Calu3 (cell line): ENCODE results near the gene MCCD1. TPM values are rescaled to one million over a fixed set of nuclear protein-coding genes. Genes with fewer than 3 reads are reported as not detected.
"Not testable (repeated sequence)": the region's sequence is repeated elsewhere in the genome, so short reads cannot be mapped to it uniquely, and the experiment has no call there.

Source experiments
- BruUV-seq: library from RNA; stranded (reverse); fragments of 400-500 nt; replicated peaks from 2 replicates; lab custom pipeline; 2021; lab: Mats Ljungman, UMichigan
- CTCF ChIA-PET: fragments of 300-600 bp; sonication (Branson Sonifier 250); formaldehyde crosslinking; loops from one replicate; lab custom pipeline; 2022; ENCODE audit warnings: antibody characterized with exemption; lab: Charles Lee
- DNase-seq: peaks from one replicate; pipeline ENCODE4 v3.0.0; 2022
- H3K27ac Mint-ChIP-seq: one replicate; pipeline ENCODE4 v1.8.0; 2022; ENCODE audit warnings: mixed read lengths; ENCODE audit not compliant: unreplicated experiment
- H3K27me3 Mint-ChIP-seq: one replicate; pipeline ENCODE4 v1.8.0; 2022; ENCODE audit warnings: mixed read lengths; ENCODE audit not compliant: unreplicated experiment
- H3K36me3 Mint-ChIP-seq: one replicate; pipeline ENCODE4 v1.8.0; 2022; ENCODE audit warnings: mild to moderate bottlenecking, moderate library complexity, mixed read lengths; ENCODE audit not compliant: insufficient read depth, unreplicated experiment
- H3K4me1 Mint-ChIP-seq: one replicate; pipeline ENCODE4 v1.8.0; 2022; ENCODE audit warnings: mild to moderate bottlenecking, low read depth, mixed read lengths; ENCODE audit not compliant: unreplicated experiment
- H3K4me3 Mint-ChIP-seq: one replicate; pipeline ENCODE4 v1.8.0; 2022; ENCODE audit warnings: mild to moderate bottlenecking, low read depth, moderate library complexity, mixed read lengths; ENCODE audit not compliant: unreplicated experiment
- H3K9me3 Mint-ChIP-seq: one replicate; pipeline ENCODE4 v1.8.0; 2022; ENCODE audit warnings: low read depth, mixed read lengths; ENCODE audit not compliant: unreplicated experiment
- intact Hi-C: fragments of 100-400 bp; cut with micrococcal nuclease; formaldehyde crosslinking; loops from one replicate; pipeline ENCODE4 v1.10.0; 2022; ENCODE audit not compliant: unreplicated experiment
- total RNA-seq: library from RNA; stranded (reverse); gene quantifications from 2 replicates; pipeline ENCODE4 v1.2.3, GENCODE V29; 2022
- TF ChIP-seq, protein P1 (sequence below): fragments of 200-600 bp; IDR thresholded peaks from one replicate; pipeline ENCODE4 v1.8.0; 2022; ENCODE audit warnings: antibody characterized with exemption; ENCODE audit not compliant: unreplicated experiment

Gene MCCD1
- total RNA-seq, 1 experiment from 2014 or later, result not detected

GRCh38 chr6:31490115-31490873, 38.5 kb upstream of the MCCD1 start:
- BruUV-seq, result no TSS peak
- CTCF ChIA-PET, result interaction anchor here (0.6 kb wide), 1 partner anchor 671 kb away, joined by 3 read pairs; no protein-coding TSS in a partner anchor
- H3K27me3 Mint-ChIP-seq, result no peaks in the 10 kb centered on the region
- peaks cover 18% of the 10 kb centered on the region for H3K36me3 Mint-ChIP-seq
- H3K27ac Mint-ChIP-seq, result no peak overlapping the region
- H3K4me1 Mint-ChIP-seq, result peaks cover 13% of the 10 kb centered on the region
- H3K9me3 Mint-ChIP-seq, result no peaks in the 10 kb centered on the region
- intact Hi-C loops, result no loop called here
- H3K4me3 Mint-ChIP-seq, result no peak overlapping the region
- DNase-seq, result no peak
- TF ChIP-seq, protein P1, sequence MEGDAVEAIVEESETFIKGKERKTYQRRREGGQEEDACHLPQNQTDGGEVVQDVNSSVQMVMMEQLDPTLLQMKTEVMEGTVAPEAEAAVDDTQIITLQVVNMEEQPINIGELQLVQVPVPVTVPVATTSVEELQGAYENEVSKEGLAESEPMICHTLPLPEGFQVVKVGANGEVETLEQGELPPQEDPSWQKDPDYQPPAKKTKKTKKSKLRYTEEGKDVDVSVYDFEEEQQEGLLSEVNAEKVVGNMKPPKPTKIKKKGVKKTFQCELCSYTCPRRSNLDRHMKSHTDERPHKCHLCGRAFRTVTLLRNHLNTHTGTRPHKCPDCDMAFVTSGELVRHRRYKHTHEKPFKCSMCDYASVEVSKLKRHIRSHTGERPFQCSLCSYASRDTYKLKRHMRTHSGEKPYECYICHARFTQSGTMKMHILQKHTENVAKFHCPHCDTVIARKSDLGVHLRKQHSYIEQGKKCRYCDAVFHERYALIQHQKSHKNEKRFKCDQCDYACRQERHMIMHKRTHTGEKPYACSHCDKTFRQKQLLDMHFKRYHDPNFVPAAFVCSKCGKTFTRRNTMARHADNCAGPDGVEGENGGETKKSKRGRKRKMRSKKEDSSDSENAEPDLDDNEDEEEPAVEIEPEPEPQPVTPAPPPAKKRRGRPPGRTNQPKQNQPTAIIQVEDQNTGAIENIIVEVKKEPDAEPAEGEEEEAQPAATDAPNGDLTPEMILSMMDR, result no peak

- not testable (repeated sequence) for BruUV-seq, H3K9me3 Mint-ChIP-seq, H3K27me3 Mint-ChIP-seq, DNase-seq
- CTCF ChIA-PET, result interaction anchor here (1.1 to 3.6 kb wide), 5 partner anchors 10 to 105 kb away, joined by 3 to 20 read pairs (median 4); partner anchors contain the start of gene DDX39B
- Mint-ChIP-seq H3K27ac (peak overlapping the region; percentile 0), H3K36me3 (peaks cover 40% of the 10 kb centered on the region), H3K4me1 (peaks cover 36% of the 10 kb centered on the region), H3K4me3 (peak overlapping the region; percentile 56)
- intact Hi-C loops, result loop anchor here (1.0 to 2.0 kb wide), 2 partner anchors 48 to 93 kb away; no protein-coding TSS in a partner anchor
Measured at GRCh38 chr6:31493550-31493874, 35.2 kb upstream of the MCCD1 start.

DNA sequence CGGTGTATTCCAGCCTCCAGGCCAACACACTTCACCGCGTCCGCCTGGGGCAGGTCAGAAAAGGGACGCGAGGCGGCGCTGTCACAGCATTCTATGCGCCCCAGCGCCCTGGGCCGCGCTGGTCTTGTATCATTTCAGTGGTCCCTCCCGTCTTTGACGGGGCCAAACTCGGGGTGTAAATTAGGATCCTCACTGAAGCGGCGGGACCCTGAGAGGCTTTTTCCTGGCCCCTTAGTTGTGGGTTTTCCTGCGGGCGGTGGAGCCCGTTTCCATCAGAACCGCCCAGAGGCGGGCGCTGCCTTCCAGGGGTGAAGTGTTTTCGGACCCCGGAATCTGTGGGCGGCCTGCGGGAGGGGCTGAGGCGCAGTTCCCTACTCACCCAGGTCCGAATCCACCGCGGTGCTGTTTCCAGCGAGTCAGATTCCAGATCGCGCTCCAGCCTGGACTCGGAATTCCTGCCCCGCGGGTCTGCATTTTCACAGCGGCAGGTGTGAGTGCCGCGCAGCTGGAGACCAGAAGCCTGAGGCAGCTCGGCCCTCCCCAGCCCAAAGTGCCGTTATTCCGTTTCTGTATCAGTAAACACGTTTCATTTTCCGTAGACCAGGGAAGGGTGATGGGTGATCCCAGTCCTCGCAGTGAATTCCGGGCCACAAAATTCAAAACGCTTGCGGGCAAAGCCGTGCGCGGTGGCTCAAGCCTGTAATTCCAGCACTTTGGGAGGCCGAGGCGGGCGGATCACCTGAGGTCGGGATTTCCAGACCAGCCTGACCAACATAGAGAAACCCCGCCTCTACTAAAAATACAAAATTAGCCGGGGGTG, 34.7 kb upstream of the MCCD1 start:
- peaks cover 46% of the 10 kb centered on the region for H3K36me3 Mint-ChIP-seq
- peaks cover 42% of the 10 kb centered on the region for H3K4me1 Mint-ChIP-seq
- CTCF ChIA-PET, result interaction anchor here (1.0 to 3.6 kb wide), 6 partner anchors 11 to 104 kb away, joined by 3 to 20 read pairs (median 6); partner anchors contain the start of genes DDX39B and NFKBIL1
- H3K27ac Mint-ChIP-seq, result peak overlapping the region; percentile 0
- H3K9me3 Mint-ChIP-seq, result no peaks in the 10 kb centered on the region
- intact Hi-C loops, result loop anchor here (1.0 to 2.0 kb wide), 2 partner anchors 47 to 93 kb away; no protein-coding TSS in a partner anchor
- TF ChIP-seq, protein P1, result peak; percentile 78
- no peaks in the 10 kb centered on the region for H3K27me3 Mint-ChIP-seq
- TSS peak; percentile 40 for BruUV-seq
- peak; percentile 94 for DNase-seq
- H3K4me3 Mint-ChIP-seq, result peak overlapping the region; percentile 56

- peaks cover 52% of the 10 kb centered on the region for H3K36me3 Mint-ChIP-seq
- peak; percentile 48 for DNase-seq
- no peaks in the 10 kb centered on the region for H3K27me3 Mint-ChIP-seq
- intact Hi-C loops, result loop anchor here (1.0 kb wide), 1 partner anchor 103 kb away; no protein-coding TSS in a partner anchor
- H3K27ac Mint-ChIP-seq, result peak overlapping the region; percentile 1
- H3K4me3 Mint-ChIP-seq, result peak overlapping the region; percentile 56
- CTCF ChIA-PET, result interaction anchor here (0.6 to 3.6 kb wide), 4 partner anchors 46 to 682 kb away, joined by 3 to 20 read pairs (median 7); partner anchors contain the start of genes DDX39B and NFKBIL1
- no peaks in the 10 kb centered on the region for H3K9me3 Mint-ChIP-seq
- peaks cover 57% of the 10 kb centered on the region for H3K4me1 Mint-ChIP-seq
- TF ChIP-seq, protein P1, result no peak
- TSS peak; percentile 28 for BruUV-seq
Measured at GRCh38 chr6:31495580-31495979, 33.2 kb upstream of the MCCD1 start.

DNA sequence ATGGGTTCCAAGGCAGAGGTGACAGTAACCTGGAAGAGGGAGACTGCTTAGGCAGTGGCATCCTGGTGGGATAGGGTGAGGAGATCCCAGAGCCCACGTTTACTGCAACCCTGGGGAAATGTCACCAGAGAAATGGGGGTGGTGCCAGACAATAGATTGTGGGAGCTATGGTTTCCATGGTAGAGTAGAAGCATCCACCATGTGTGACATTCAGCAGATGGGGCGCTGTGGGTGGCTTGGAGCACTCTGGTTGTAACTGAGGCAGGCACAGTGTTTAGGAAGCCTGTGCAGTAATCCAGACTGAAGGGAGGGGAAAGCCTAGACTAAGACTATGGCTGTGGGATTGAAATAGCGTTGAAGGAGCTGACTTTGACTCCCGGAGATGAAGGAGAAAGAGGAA, 31.9 kb upstream of the MCCD1 start:
- H3K4me1 Mint-ChIP-seq, result peaks cover 68% of the 10 kb centered on the region
- peak overlapping the region; percentile 42 for H3K27ac Mint-ChIP-seq
- peak overlapping the region; percentile 88 for H3K4me3 Mint-ChIP-seq
- CTCF ChIA-PET, result interaction anchor here (1.2 to 1.7 kb wide), 2 partner anchors 10 to 96 kb away, joined by 3 read pairs; no protein-coding TSS in a partner anchor
- peaks cover 52% of the 10 kb centered on the region for H3K36me3 Mint-ChIP-seq
- not testable (repeated sequence) for H3K27me3 Mint-ChIP-seq, BruUV-seq, DNase-seq, H3K9me3 Mint-ChIP-seq
- intact Hi-C loops, result loop anchor here (1.0 kb wide), 1 partner anchor 43 kb away; no protein-coding TSS in a partner anchor
